Tibial nerve (tissue), 4 donors: ENCODE data around the gene VIPR2. TPM values are rescaled to one million over a fixed set of nuclear protein-coding genes. Genes with fewer than 3 reads are reported as not detected.

Experiments used
- DNase-seq, 2 donors: peaks; one replicate each; pipeline ENCODE4 v3.0.0-alpha.2; 2019; ENCODE audit warnings: low spot score in 2 of 2
- H3K27ac ChIP-seq, 4 donors: fragments of 200-600 bp; sonication (generic) in 3 of 4; one replicate each; pipeline ENCODE4 v1.5.1; 2017 to 2019; ENCODE audit warnings: mild to moderate bottlenecking in 1 of 4
- H3K27me3 ChIP-seq, 2 donors: fragments of 200-600 bp; sonication (generic) in 1 of 2; one replicate each; pipeline versions ENCODE4 v1.5.1 to v1.6.0; 2017 to 2019
- H3K36me3 ChIP-seq, 3 donors: fragments of 200-600 bp; sonication (generic); one replicate each; pipeline ENCODE4 v1.5.1; 2018 to 2019
- H3K4me1 ChIP-seq, 4 donors: fragments of 200-600 bp; sonication (generic) in 3 of 4; one replicate each; pipeline ENCODE4 v1.5.1; 2017 to 2019
- H3K4me3 ChIP-seq, 4 donors: fragments of 200-600 bp; sonication (generic) in 3 of 4; one replicate each; pipeline ENCODE4 v1.5.1; 2017 to 2019; ENCODE audit warnings: mild to moderate bottlenecking in 1 of 4, moderate library complexity in 1 of 4
- H3K9me3 ChIP-seq, 4 donors: fragments of 200-600 bp; sonication (generic) in 3 of 4; one replicate each; pipeline ENCODE4 v1.5.1; 2017 to 2019
- EP300 ChIP-seq, 2 donors: sonication (generic); formaldehyde crosslinking; IDR thresholded peaks; one replicate each; pipeline ENCODE4 v1.6.1; 2017; ENCODE audit warnings: antibody characterized with exemption in 2 of 2, mild to moderate bottlenecking in 1 of 2
- POLR2A ChIP-seq, 2 donors: fragments of 450-650 bp; IDR thresholded peaks; one replicate each; pipeline ENCODE4 v1.6.1; 2017; ENCODE audit warnings: antibody characterized with exemption in 2 of 2, mild to moderate bottlenecking in 2 of 2, moderate library complexity in 2 of 2
- WGBS, 2 donors: methylation state at CpG; one replicate each; pipeline ENCODE4 v1.1.5; 2018; 5-methylcytosine and 5-hydroxymethylcytosine counted together
- total RNA-seq, 4 donors: library from RNA; depleted of rRNA; stranded (reverse); fragments of >200 nt; gene quantifications; one replicate each; pipeline ENCODE4 v1.1.0, GENCODE V29; 2016
- TF ChIP-seq, protein P1 (sequence below), 5 experiments: fragments of 200-600 bp in 3 of 5; fragments of 450-650 bp in 2 of 5; sonication (generic) in 3 of 5; IDR thresholded peaks; one replicate each; pipeline ENCODE4 v1.5.1; 2016 to 2019; ENCODE audit warnings: antibody characterized with exemption in 5 of 5, mild to moderate bottlenecking in 3 of 5, moderate library complexity in 2 of 5

VIPR2 gene
- total RNA-seq, 4 donors from 2014 or later: 0.22 to 3.6 (median 2.9) TPM

DNA sequence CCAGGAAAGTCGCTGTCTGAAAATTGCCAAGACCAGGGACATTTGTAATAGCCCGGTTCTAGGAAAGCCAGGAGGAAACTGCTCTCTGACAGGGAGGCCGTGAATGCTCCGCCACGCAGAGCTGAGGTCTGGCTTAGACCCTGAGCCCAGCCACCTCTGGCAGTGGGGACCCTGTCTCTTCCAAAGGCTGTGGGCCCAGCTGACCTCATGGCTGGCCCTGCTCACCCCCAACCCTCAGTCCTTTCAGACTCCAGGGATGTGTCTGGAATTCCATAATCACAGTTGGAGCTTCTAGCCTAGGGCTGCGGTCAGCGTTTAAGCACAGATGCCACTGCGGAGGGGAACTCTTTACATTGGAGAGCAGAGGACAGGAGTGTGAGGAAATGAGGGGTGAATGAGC, 6.6 kb upstream of the VIPR2 start:
- 75 to 87% methylated on average over 8 of the region's 8 CpGs for WGBS, 2 donors
- Histone ChIP-seq H3K27ac (no peak overlapping the region), H3K36me3 (no peaks in the 10 kb centered on the region), H3K9me3 (no peaks in the 10 kb centered on the region), H3K27me3 (peaks cover 0 to under 1% of the 10 kb centered on the region in 2 donors), H3K4me3 (no peak overlapping the region), H3K4me1 (no peaks in the 10 kb centered on the region)
- no peak for DNase-seq
- TF ChIP-seq, protein P1, sequence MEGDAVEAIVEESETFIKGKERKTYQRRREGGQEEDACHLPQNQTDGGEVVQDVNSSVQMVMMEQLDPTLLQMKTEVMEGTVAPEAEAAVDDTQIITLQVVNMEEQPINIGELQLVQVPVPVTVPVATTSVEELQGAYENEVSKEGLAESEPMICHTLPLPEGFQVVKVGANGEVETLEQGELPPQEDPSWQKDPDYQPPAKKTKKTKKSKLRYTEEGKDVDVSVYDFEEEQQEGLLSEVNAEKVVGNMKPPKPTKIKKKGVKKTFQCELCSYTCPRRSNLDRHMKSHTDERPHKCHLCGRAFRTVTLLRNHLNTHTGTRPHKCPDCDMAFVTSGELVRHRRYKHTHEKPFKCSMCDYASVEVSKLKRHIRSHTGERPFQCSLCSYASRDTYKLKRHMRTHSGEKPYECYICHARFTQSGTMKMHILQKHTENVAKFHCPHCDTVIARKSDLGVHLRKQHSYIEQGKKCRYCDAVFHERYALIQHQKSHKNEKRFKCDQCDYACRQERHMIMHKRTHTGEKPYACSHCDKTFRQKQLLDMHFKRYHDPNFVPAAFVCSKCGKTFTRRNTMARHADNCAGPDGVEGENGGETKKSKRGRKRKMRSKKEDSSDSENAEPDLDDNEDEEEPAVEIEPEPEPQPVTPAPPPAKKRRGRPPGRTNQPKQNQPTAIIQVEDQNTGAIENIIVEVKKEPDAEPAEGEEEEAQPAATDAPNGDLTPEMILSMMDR (IDR thresholded peaks at IDR 0.05): no peak
- no peak for TF ChIP-seq EP300 (IDR thresholded peaks at IDR 0.05)

DNA sequence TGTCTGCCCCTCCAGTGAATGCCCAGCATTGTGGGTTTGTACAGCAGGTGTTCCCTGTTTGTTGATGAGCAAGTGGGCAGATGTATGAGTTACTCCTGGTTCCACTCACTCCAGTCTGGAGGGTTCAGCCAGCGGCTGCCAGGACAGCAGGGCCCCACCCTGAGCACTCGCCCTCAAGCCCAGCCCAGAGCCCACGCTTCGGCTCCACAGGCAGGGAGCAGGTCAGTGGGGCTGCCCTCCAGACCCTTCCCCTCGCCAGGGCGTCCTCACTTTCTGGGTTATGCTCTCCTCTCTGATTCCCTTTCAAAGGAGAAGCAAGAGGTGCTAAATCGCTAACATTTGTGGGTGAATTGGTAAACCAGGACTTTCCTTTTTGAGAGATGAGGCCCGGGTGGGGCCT, 4.8 kb upstream of the VIPR2 start:
- TF ChIP-seq POLR2A (IDR thresholded peaks at IDR 0.05) (no peak), EP300 (IDR thresholded peaks at IDR 0.05) (no peak)
- TF ChIP-seq, protein P1 (IDR thresholded peaks at IDR 0.05): no peak
- Histone ChIP-seq H3K36me3 (no peaks in the 10 kb centered on the region), H3K9me3 (no peaks in the 10 kb centered on the region), H3K27ac (no peak overlapping the region), H3K27me3 (peaks cover 0 to 12% of the 10 kb centered on the region in 2 donors), H3K4me3 (no peak overlapping the region), H3K4me1 (peaks cover 0 to 12% (median 0%) of the 10 kb centered on the region in 4 donors)
- 83 to 88% methylated on average over 6 to 8 of the region's 8 CpGs for WGBS, 2 donors
- no peak for DNase-seq

DNA sequence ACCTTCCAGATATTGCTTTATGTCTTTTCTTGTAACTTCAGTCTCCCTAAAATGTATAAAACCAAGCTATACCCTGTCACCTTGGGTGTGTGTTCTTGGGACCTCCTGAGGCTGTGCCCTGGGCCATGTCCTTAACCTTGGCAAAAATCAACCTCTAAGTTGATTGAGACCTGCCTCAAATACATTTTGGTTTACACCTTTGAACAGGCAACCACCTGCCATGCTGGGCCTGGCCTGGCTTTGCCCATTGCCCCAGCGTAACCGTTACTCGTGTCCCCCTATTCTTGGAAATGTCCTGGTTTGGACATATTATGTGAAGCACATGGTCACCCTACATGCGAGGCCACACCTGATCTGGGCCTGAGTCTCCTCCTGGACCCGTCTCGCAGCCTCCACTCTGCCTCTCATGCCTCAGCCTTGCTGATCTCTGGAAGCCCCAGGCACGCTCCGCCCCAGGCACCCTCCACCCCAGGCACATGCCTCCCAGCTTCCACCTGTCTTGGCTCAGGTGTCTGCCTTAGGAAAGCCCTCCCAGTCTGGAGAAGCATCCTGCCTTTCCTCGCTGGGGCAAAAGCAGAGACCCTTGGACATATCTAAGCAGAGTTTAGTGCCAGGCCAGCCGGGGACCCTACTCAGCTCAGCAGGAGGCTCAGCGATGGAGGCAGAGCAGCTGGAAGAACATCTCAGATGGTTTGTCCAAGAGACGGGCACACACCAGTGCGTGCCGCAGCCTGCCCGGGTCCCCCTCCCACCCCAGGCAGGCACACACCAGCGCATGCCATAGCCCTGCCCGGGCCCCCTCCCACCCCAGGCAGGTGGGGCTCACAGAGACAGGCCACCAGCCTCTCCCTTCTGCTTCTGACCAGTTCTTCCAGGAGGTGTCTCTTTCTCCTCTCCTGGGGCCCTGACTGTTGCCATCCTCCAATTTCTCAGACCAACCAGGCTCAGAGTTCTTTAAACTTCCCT, 4.0 kb upstream of the VIPR2 start:
- WGBS, 2 donors: 89 to 95% methylated on average over 16 to 17 of the region's 17 CpGs
- peaks cover 0 to 20% (median under 1%) of the 10 kb centered on the region in 4 donors for H3K4me1 ChIP-seq
- H3K36me3 ChIP-seq: no peaks in the 10 kb centered on the region
- no peak overlapping the region for H3K4me3 ChIP-seq
- TF ChIP-seq, protein P1 (IDR thresholded peaks at IDR 0.05): no peak
- no peak for TF ChIP-seq EP300 (IDR thresholded peaks at IDR 0.05)
- no peak for TF ChIP-seq POLR2A (IDR thresholded peaks at IDR 0.05)
- no peaks in the 10 kb centered on the region for H3K9me3 ChIP-seq
- H3K27me3 ChIP-seq: peaks cover 0 to 20% of the 10 kb centered on the region in 2 donors
- no peak for DNase-seq
- no peak overlapping the region for H3K27ac ChIP-seq

DNA sequence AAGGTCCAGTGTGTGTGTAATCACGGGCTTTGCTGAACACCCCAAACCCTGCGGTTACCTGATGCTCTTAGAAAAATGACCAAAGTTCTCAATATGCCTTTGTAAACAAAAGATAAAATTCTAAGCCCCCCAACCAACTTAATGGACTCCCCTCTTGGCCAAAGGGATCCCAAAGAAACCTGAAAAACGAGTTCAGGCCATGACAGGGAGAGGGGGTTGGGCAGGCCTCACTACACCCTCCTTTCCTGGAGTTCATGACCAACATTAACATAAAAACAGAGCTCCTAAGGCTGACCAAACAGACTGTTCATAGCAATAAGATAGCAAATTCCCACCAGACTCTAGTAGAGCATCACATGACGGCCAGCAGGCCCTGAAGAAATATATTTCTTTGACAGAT, 3.0 kb upstream of the VIPR2 start:
- no peak overlapping the region for H3K27ac ChIP-seq
- TF ChIP-seq, protein P1 (IDR thresholded peaks at IDR 0.05): no peak
- TF ChIP-seq POLR2A (IDR thresholded peaks at IDR 0.05) (no peak), EP300 (IDR thresholded peaks at IDR 0.05) (no peak)
- H3K9me3 ChIP-seq: no peaks in the 10 kb centered on the region
- H3K36me3 ChIP-seq: no peaks in the 10 kb centered on the region
- peaks cover 0 to 26% (median 2%) of the 10 kb centered on the region in 4 donors for H3K4me1 ChIP-seq
- no peak for DNase-seq
- H3K27me3 ChIP-seq: peaks cover 0 to 30% of the 10 kb centered on the region in 2 donors
- WGBS, 2 donors: 64 to 68% methylated on average over 4 of the region's 4 CpGs
- H3K4me3 ChIP-seq: no peak overlapping the region

DNA sequence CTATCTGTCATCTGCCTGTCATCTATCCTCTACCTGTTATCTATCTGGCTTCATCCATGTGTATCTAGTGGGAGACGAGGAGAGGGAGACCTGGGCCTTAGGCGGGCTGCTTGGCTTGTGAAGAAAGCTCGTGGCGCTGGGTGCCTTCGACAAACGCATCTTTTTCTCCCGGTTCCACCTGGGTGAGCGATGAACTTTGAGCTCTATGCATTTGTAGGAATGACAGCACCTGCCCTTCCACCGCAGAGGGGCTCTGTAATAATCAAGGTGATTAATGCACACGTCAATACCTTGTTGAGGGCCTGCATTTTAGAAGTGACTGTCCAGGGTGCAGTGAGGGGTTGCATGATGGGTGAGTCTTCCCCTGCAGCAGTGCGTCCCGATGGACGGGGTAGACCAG, 2.6 kb upstream of the VIPR2 start:
- WGBS, 2 donors: 83 to 84% methylated on average over 13 of the region's 13 CpGs
- H3K27ac ChIP-seq: no peak overlapping the region
- H3K9me3 ChIP-seq: no peaks in the 10 kb centered on the region
- peaks cover 0 to 26% (median 2%) of the 10 kb centered on the region in 4 donors for H3K4me1 ChIP-seq
- TF ChIP-seq POLR2A (IDR thresholded peaks at IDR 0.05): no peak
- TF ChIP-seq, protein P1 (IDR thresholded peaks at IDR 0.05): no peak
- no peaks in the 10 kb centered on the region for H3K36me3 ChIP-seq
- H3K27me3 ChIP-seq: peaks cover 0 to 35% of the 10 kb centered on the region in 2 donors
- H3K4me3 ChIP-seq: no peak overlapping the region
- DNase-seq: no peak
